Suprapubic skin (tissue), 4 donors: ENCODE data around the gene PRDM1.

ENCODE experiments used
- EP300 ChIP-seq: sonication (generic); formaldehyde crosslinking; IDR thresholded peaks from one replicate; pipeline ENCODE4 v1.6.1; 2017; ENCODE audit warnings: antibody characterized with exemption
- POLR2A ChIP-seq, 2 donors: fragments of 450-650 bp; IDR thresholded peaks; one replicate each; pipeline ENCODE4 v1.6.1; 2017; ENCODE audit warnings: antibody characterized with exemption in 2 of 2, mild to moderate bottlenecking in 2 of 2, moderate library complexity in 2 of 2
- POLR2AphosphoS5 ChIP-seq, 3 donors: sonication (generic); formaldehyde crosslinking; IDR thresholded peaks; one replicate each; pipeline ENCODE4 v1.6.1; 2017; ENCODE audit warnings: antibody characterized with exemption in 3 of 3
- TF ChIP-seq, protein P1 (sequence below), 2 donors: fragments of 200-600 bp in 1 of 2; fragments of 450-650 bp in 1 of 2; sonication (generic) in 1 of 2; IDR thresholded peaks; one replicate each; pipeline ENCODE4 v1.5.1; 2016 to 2019; ENCODE audit warnings: antibody characterized with exemption in 2 of 2, mild to moderate bottlenecking in 1 of 2, moderate library complexity in 1 of 2

DNA sequence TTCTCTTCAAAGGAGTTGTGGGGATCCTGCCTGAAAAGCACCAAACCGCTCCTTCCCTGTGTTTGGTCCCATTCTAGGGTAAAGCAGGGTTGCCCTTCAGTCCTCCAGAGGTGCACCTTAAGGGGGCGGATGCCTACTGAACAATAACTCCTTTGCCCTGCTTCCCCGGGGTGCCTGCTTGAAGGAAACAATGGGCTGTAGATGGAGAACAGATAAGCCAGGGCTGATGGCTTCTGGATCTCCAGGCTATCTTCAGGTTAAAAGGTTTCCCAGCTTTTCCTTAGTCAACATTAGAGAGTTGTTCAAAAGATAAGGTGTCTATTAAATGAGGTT lies 5.4 kb upstream of the PRDM1 start:
- TF ChIP-seq, protein P1, sequence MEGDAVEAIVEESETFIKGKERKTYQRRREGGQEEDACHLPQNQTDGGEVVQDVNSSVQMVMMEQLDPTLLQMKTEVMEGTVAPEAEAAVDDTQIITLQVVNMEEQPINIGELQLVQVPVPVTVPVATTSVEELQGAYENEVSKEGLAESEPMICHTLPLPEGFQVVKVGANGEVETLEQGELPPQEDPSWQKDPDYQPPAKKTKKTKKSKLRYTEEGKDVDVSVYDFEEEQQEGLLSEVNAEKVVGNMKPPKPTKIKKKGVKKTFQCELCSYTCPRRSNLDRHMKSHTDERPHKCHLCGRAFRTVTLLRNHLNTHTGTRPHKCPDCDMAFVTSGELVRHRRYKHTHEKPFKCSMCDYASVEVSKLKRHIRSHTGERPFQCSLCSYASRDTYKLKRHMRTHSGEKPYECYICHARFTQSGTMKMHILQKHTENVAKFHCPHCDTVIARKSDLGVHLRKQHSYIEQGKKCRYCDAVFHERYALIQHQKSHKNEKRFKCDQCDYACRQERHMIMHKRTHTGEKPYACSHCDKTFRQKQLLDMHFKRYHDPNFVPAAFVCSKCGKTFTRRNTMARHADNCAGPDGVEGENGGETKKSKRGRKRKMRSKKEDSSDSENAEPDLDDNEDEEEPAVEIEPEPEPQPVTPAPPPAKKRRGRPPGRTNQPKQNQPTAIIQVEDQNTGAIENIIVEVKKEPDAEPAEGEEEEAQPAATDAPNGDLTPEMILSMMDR (IDR thresholded peaks at IDR 0.05) = no peak
- TF ChIP-seq EP300 (no peak), POLR2A (IDR thresholded peaks at IDR 0.05) (no peak), POLR2AphosphoS5 (IDR thresholded peaks at IDR 0.05) (no peak)
